RWPE1 (cell line): ENCODE measurements around the gene CHRNA4.

Experiments used
- CTCF ChIA-PET: fragments of 350-600 bp; sonication (Branson Sonifier 250); formaldehyde crosslinking; extraction: SDS; loops from one replicate; lab custom pipeline; 2021; lab: Yijun Ruan, JAX
- POLR2A ChIA-PET: fragments of 400-600 bp; formaldehyde crosslinking; extraction: SDS; loops from one replicate; lab custom pipeline; 2020; ENCODE audit warnings: antibody characterized with exemption; ENCODE audit not compliant: low non-redundant PET; lab: Yijun Ruan, JAX
- DNase-seq: peaks from one replicate; pipeline ENCODE4 v3.0.0; 2012; ENCODE audit warnings: low spot score
- H3K27ac ChIP-seq: fragments of 450-650 bp; 2 replicates; pipeline ENCODE4 v1.5.1; 2017
- TF ChIP-seq, protein P1 (sequence below): fragments of 450-650 bp; conservative IDR thresholded peaks from 2 replicates; pipeline ENCODE4 v1.5.1; 2017; ENCODE audit warnings: low read depth, mild to moderate bottlenecking

The CHRNA4 gene

DNA sequence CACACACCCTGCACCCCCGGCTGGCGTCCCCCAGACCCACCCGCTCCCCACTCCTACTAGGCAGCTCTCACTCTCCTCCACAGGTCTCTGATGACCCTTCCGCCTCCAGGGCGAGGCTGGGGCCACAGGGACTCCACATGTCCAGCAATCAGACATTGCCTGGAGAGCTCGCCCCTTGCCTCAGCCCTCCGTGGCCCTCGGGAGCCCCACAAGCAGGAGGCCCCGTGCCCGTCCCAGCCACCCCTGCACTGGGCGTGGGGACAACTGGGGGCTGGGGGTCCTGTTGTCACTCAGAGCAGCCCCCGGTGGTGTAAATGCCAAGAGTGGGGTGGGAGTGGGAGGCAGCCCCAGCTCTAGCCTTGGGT, 66.6 kb downstream of the CHRNA4 start:
- TF ChIP-seq, protein P1, sequence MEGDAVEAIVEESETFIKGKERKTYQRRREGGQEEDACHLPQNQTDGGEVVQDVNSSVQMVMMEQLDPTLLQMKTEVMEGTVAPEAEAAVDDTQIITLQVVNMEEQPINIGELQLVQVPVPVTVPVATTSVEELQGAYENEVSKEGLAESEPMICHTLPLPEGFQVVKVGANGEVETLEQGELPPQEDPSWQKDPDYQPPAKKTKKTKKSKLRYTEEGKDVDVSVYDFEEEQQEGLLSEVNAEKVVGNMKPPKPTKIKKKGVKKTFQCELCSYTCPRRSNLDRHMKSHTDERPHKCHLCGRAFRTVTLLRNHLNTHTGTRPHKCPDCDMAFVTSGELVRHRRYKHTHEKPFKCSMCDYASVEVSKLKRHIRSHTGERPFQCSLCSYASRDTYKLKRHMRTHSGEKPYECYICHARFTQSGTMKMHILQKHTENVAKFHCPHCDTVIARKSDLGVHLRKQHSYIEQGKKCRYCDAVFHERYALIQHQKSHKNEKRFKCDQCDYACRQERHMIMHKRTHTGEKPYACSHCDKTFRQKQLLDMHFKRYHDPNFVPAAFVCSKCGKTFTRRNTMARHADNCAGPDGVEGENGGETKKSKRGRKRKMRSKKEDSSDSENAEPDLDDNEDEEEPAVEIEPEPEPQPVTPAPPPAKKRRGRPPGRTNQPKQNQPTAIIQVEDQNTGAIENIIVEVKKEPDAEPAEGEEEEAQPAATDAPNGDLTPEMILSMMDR, result no peak
- POLR2A ChIA-PET, result no interaction called here
- no peak for DNase-seq
- CTCF ChIA-PET, result interaction anchor here (0.8 to 4.0 kb wide), 7 partner anchors 8 to 74 kb away, joined by 3 to 37 read pairs (median 5); no protein-coding TSS in a partner anchor
- no peak overlapping the region for H3K27ac ChIP-seq

DNA sequence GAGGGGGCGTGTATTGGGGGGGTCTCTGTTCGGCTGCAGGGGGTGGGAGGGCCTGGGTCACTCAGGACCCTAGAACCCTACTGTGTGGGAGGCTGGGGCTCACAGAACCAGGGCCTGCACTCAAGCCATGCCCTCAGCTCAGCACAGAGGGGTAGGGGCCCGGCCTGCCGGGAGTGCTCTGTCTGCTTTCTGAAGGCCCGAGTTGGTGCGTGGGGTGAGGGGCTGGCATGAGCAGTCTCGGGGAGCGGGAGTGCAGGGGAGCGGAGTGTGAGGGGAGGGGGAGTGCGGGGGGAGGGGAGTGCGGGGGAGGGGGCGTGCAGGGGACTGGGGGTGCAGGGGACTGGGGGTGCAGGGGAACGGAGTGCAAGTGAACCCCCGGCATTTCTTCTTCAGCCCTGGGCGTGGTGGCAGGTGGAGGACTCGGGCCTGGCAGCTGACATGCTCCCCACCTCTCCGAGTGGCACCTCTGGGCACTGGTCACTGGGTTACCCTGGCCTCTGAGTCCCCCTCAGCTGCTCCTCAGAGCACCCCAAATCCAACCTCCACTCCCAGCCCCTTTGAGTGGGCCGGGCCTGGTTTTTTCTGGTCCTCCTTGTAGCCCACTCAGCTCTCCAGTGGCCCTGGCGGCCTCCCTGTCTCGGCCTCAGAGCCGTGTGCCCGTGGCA, 67.1 kb downstream of the CHRNA4 start:
- no peak overlapping the region for H3K27ac ChIP-seq
- ChIA-PET POLR2A (no interaction called here), CTCF (interaction anchor here (0.6 to 4.0 kb wide), 6 partner anchors 12 to 70 kb away, joined by 3 to 37 read pairs (median 4); no protein-coding TSS in a partner anchor)
- TF ChIP-seq, protein P1, result no peak
- no peak for DNase-seq

DNA sequence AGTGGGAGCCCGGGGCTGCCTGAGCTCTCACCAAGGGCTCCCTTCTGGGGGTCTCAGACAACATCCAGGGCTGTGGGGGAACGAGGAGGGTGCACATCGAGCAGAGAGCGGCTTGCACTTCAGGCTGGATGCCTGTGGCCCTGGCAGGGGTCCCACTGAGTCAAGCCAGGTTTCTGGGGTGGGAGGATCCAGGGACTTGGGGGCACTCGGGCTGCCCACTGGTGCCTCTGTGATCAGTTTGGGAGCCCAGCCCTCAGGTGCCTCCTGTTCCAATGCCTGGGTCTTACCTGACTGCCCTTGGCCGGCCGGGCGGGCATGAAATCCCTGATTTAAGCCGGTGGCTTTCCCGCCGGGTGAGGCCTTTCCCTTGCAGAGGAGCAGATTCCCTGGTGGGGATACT, 67.7 kb downstream of the CHRNA4 start:
- TF ChIP-seq, protein P1, result no peak
- H3K27ac ChIP-seq, result no peak overlapping the region
- ChIA-PET POLR2A (no interaction called here), CTCF (interaction anchor here (0.6 to 3.1 kb wide), 3 partner anchors 59 to 70 kb away, joined by 3 to 17 read pairs (median 5); no protein-coding TSS in a partner anchor)
- DNase-seq, result no peak
